Measurements from ENCODE around the gene HMG20A. TPM values are rescaled to one million over a fixed set of nuclear protein-coding genes. Genes with fewer than 3 reads are reported as not detected.

HMG20A gene
- total and polyA plus RNA-seq, 2 experiments from 2014 or later, result 17.8 to 57.8 TPM

DNA sequence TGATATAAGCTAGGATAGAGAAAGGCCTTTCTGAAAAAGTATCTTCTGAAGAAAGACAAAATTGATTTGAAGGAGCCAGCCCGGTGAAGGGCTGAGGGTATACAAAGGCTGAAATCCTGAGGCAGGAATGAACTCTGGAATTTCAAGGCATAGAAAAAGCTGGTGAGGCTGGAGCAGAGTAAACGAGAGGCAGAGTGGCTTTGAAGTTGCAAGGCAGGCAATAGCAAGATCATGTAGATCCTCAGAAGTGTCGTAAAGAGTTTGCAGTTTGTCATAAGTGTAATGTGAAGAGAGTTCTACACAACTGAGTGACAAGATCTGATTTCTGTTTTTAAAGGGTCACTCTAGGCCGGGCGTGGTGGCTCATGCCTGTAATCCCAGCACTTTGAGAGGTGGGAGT is 69.0 kb downstream of the HMG20A start:
- H3K4me3 ChIP-seq, result no peak overlapping the region
- H3K4me1 Mint-ChIP-seq, result peaks cover 38% of the 10 kb centered on the region
- no peaks in the 10 kb centered on the region for H3K9me3 Mint-ChIP-seq
- H3K27ac ChIP-seq (ENCODE audit: low read depth), result no peak overlapping the region
- peaks cover 11% of the 10 kb centered on the region for H3K36me3 Mint-ChIP-seq (ENCODE audit: low read depth)
- H2AFZ ChIP-seq, result no peak overlapping the region
- no peaks in the 10 kb centered on the region for H3F3A ChIP-seq (replicated peaks; ENCODE audit: low read depth)
- H3K27me3 ChIP-seq (ENCODE audit: insufficient read depth), result no peaks in the 10 kb centered on the region
- H3K4me3 Mint-ChIP-seq, result no peak overlapping the region
- H3K4me1 ChIP-seq (ENCODE audit: insufficient read depth), result peaks cover 9% of the 10 kb centered on the region
- H3K27ac Mint-ChIP-seq, result 0 out of 2 replicates have a peak overlapping the region, but pooled peaks have one; percentile 58
- no peaks in the 10 kb centered on the region for H3K36me3 ChIP-seq (ENCODE audit: insufficient read depth)
- H4K20me1 ChIP-seq (replicated peaks; ENCODE audit: insufficient read depth), result no peaks in the 10 kb centered on the region
- no peak overlapping the region for H3K4me2 ChIP-seq
- peaks cover 6% of the 10 kb centered on the region for H3K27me3 Mint-ChIP-seq (ENCODE audit: insufficient read depth, low read depth, poor library complexity)
- TF ChIP-seq JUNB (IDR thresholded peaks at IDR 0.05; ENCODE audit: unreplicated experiment) (no peak), EZH2phosphoT487 (IDR thresholded peaks at IDR 0.05; ENCODE audit: unreplicated experiment) (no peak), POLR2AphosphoS5 (IDR thresholded peaks at IDR 0.05; ENCODE audit: low read depth) (no peak), NANOG (IDR thresholded peaks at IDR 0.05; ENCODE audit: borderline replicate concordance) (no peak), ZNF331 (CRISPR knock-in tag; IDR thresholded peaks at IDR 0.05; ENCODE audit: low read depth) (no peak), EZH2 (IDR thresholded peaks at IDR 0.05; ENCODE audit: low read depth, unreplicated experiment) (no peak), STAT1 (IDR thresholded peaks at IDR 0.05; ENCODE audit: unreplicated experiment) (no peak), CREB1 (CRISPR knock-in tag; IDR thresholded peaks at IDR 0.05; ENCODE audit: low read depth) (no peak), ZNF114 (CRISPR knock-in tag; IDR thresholded peaks at IDR 0.05) (no peak)
- TF ChIP-seq, protein P1, sequence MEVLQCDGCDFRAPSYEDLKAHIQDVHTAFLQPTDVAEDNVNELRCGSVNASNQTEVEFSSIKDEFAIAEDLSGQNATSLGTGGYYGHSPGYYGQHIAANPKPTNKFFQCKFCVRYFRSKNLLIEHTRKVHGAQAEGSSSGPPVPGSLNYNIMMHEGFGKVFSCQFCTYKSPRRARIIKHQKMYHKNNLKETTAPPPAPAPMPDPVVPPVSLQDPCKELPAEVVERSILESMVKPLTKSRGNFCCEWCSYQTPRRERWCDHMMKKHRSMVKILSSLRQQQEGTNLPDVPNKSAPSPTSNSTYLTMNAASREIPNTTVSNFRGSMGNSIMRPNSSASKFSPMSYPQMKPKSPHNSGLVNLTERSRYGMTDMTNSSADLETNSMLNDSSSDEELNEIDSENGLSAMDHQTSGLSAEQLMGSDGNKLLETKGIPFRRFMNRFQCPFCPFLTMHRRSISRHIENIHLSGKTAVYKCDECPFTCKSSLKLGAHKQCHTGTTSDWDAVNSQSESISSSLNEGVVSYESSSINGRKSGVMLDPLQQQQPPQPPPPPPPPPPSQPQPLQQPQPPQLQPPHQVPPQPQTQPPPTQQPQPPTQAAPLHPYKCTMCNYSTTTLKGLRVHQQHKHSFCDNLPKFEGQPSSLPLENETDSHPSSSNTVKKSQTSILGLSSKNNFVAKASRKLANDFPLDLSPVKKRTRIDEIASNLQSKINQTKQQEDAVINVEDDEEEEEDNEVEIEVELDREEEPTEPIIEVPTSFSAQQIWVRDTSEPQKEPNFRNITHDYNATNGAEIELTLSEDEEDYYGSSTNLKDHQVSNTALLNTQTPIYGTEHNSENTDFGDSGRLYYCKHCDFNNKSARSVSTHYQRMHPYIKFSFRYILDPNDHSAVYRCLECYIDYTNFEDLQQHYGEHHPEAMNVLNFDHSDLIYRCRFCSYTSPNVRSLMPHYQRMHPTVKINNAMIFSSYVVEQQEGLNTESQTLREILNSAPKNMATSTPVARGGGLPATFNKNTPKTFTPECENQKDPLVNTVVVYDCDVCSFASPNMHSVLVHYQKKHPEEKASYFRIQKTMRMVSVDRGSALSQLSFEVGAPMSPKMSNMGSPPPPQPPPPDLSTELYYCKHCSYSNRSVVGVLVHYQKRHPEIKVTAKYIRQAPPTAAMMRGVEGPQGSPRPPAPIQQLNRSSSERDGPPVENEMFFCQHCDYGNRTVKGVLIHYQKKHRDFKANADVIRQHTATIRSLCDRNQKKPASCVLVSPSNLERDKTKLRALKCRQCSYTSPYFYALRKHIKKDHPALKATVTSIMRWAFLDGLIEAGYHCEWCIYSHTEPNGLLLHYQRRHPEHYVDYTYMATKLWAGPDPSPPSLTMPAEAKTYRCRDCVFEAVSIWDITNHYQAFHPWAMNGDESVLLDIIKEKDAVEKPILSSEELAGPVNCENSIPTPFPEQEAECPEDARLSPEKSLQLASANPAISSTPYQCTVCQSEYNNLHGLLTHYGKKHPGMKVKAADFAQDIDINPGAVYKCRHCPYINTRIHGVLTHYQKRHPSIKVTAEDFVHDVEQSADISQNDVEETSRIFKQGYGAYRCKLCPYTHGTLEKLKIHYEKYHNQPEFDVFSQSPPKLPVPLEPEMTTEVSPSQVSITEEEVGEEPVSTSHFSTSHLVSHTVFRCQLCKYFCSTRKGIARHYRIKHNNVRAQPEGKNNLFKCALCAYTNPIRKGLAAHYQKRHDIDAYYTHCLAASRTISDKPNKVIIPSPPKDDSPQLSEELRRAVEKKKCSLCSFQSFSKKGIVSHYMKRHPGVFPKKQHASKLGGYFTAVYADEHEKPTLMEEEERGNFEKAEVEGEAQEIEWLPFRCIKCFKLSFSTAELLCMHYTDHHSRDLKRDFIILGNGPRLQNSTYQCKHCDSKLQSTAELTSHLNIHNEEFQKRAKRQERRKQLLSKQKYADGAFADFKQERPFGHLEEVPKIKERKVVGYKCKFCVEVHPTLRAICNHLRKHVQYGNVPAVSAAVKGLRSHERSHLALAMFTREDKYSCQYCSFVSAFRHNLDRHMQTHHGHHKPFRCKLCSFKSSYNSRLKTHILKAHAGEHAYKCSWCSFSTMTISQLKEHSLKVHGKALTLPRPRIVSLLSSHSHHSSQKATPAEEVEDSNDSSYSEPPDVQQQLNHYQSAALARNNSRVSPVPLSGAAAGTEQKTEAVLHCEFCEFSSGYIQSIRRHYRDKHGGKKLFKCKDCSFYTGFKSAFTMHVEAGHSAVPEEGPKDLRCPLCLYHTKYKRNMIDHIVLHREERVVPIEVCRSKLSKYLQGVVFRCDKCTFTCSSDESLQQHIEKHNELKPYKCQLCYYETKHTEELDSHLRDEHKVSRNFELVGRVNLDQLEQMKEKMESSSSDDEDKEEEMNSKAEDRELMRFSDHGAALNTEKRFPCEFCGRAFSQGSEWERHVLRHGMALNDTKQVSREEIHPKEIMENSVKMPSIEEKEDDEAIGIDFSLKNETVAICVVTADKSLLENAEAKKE (CRISPR knock-in tag; IDR thresholded peaks at IDR 0.05), result no peak
- TF ChIP-seq, protein P2, sequence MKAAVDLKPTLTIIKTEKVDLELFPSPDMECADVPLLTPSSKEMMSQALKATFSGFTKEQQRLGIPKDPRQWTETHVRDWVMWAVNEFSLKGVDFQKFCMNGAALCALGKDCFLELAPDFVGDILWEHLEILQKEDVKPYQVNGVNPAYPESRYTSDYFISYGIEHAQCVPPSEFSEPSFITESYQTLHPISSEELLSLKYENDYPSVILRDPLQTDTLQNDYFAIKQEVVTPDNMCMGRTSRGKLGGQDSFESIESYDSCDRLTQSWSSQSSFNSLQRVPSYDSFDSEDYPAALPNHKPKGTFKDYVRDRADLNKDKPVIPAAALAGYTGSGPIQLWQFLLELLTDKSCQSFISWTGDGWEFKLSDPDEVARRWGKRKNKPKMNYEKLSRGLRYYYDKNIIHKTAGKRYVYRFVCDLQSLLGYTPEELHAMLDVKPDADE (IDR thresholded peaks at IDR 0.05), result no peak
- TF ChIP-seq, protein P3, sequence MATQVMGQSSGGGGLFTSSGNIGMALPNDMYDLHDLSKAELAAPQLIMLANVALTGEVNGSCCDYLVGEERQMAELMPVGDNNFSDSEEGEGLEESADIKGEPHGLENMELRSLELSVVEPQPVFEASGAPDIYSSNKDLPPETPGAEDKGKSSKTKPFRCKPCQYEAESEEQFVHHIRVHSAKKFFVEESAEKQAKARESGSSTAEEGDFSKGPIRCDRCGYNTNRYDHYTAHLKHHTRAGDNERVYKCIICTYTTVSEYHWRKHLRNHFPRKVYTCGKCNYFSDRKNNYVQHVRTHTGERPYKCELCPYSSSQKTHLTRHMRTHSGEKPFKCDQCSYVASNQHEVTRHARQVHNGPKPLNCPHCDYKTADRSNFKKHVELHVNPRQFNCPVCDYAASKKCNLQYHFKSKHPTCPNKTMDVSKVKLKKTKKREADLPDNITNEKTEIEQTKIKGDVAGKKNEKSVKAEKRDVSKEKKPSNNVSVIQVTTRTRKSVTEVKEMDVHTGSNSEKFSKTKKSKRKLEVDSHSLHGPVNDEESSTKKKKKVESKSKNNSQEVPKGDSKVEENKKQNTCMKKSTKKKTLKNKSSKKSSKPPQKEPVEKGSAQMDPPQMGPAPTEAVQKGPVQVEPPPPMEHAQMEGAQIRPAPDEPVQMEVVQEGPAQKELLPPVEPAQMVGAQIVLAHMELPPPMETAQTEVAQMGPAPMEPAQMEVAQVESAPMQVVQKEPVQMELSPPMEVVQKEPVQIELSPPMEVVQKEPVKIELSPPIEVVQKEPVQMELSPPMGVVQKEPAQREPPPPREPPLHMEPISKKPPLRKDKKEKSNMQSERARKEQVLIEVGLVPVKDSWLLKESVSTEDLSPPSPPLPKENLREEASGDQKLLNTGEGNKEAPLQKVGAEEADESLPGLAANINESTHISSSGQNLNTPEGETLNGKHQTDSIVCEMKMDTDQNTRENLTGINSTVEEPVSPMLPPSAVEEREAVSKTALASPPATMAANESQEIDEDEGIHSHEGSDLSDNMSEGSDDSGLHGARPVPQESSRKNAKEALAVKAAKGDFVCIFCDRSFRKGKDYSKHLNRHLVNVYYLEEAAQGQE (IDR thresholded peaks at IDR 0.05; ENCODE audit: unreplicated experiment), result no peak
- TF ChIP-seq, protein P4, sequence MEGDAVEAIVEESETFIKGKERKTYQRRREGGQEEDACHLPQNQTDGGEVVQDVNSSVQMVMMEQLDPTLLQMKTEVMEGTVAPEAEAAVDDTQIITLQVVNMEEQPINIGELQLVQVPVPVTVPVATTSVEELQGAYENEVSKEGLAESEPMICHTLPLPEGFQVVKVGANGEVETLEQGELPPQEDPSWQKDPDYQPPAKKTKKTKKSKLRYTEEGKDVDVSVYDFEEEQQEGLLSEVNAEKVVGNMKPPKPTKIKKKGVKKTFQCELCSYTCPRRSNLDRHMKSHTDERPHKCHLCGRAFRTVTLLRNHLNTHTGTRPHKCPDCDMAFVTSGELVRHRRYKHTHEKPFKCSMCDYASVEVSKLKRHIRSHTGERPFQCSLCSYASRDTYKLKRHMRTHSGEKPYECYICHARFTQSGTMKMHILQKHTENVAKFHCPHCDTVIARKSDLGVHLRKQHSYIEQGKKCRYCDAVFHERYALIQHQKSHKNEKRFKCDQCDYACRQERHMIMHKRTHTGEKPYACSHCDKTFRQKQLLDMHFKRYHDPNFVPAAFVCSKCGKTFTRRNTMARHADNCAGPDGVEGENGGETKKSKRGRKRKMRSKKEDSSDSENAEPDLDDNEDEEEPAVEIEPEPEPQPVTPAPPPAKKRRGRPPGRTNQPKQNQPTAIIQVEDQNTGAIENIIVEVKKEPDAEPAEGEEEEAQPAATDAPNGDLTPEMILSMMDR (conservative IDR thresholded peaks at IDR 0.05; ENCODE audit: low read depth in 2 of 2), result no peak
- ATAC-seq, result peak; percentile 75
- H3K9me2 ChIP-seq (ENCODE audit: insufficient read depth), result no peaks in the 10 kb centered on the region
- no peak for DNase-seq (ENCODE audit: low spot score)
- H3K79me2 ChIP-seq (replicated peaks; ENCODE audit: insufficient read depth), result no peaks in the 10 kb centered on the region

All from GM23338 (cell line).